OCI-LY3 (cell line): ENCODE results near the gene BPIFB3.

Experiments
- H2AFZ ChIP-seq: fragments of 200-600, 300-600 bp; shearing (Covaris generic); 2 replicates; pipeline ENCODE4 v1.6.0; 2014; ENCODE audit warnings: antibody characterized with exemption, low read depth, low read length
- H3K27ac ChIP-seq: fragments of 200-600, 300-600 bp; sonication (generic); 2 replicates; pipeline ENCODE4 v1.5.1; 2014; ENCODE audit warnings: mild to moderate bottlenecking, low read length, moderate library complexity, mixed read lengths
- H3K27me3 ChIP-seq: fragments of 200-600, 300-600 bp; sonication (generic); 2 replicates; pipeline ENCODE4 v1.6.1; 2014; ENCODE audit warnings: low read depth, low read length, mixed read lengths
- H3K36me3 ChIP-seq: fragments of 200-600, 300-600 bp; sonication (generic); replicated peaks from 2 replicates; pipeline ENCODE3; 2014; ENCODE audit warnings: low read depth, low read length, mixed read lengths
- H3K4me1 ChIP-seq: fragments of 300-600, 200-600 bp; sonication (generic); 2 replicates; pipeline ENCODE4 v1.6.1; 2014; ENCODE audit warnings: low read length, mixed read lengths
- H3K4me2 ChIP-seq: fragments of 200-600, 300-600 bp; sonication (generic); 2 replicates; pipeline ENCODE4 v1.6.1; 2014; ENCODE audit warnings: low read length, mixed read lengths
- H3K4me3 ChIP-seq: fragments of 300-600, 200-600 bp; sonication (generic); 2 replicates; pipeline ENCODE4 v1.5.1; 2014; ENCODE audit warnings: antibody characterized with exemption, mild to moderate bottlenecking, low read length, moderate library complexity
- H3K79me2 ChIP-seq: fragments of 300-600, 200-600 bp; shearing (Covaris generic); 2 replicates; pipeline ENCODE4 v1.6.1; 2014; ENCODE audit warnings: mild to moderate bottlenecking, low read length, mixed read lengths
- H3K9ac ChIP-seq: fragments of 300-600, 200-600 bp; shearing (Covaris generic); 2 replicates; pipeline ENCODE4 v1.6.0; 2014; ENCODE audit warnings: mild to moderate bottlenecking, low read length, moderate library complexity
- H3K9me3 ChIP-seq: fragments of 200-600, 300-600 bp; shearing (Covaris generic); 2 replicates; pipeline ENCODE4 v1.6.1; 2014; ENCODE audit warnings: low read length, mixed read lengths; ENCODE audit not compliant: insufficient read depth
- H4K20me1 ChIP-seq: fragments of 200-600, 300-600 bp; sonication (generic); 2 replicates; pipeline ENCODE4 v1.6.1; 2016; ENCODE audit warnings: low read length, mixed read lengths; ENCODE audit not compliant: insufficient read depth
- CTCF ChIP-seq: fragments of 200-600, 300-600 bp; sonication (generic); IDR thresholded peaks from 2 replicates; pipeline ENCODE4 v1.5.1; 2014; ENCODE audit warnings: antibody characterized with exemption, low read length, low read depth
- EZH2phosphoT487 ChIP-seq: fragments of 200-600 bp; shearing (Covaris generic); IDR thresholded peaks from 2 replicates; pipeline ENCODE4 v1.6.1; 2018; ENCODE audit warnings: antibody characterized with exemption, mixed run types, low read depth

The BPIFB3 gene

GRCh38 chr20:33019465-33020277, 34.0 kb upstream of the BPIFB3 start:
- no peaks in the 10 kb centered on the region for H3K36me3 ChIP-seq
- no peaks in the 10 kb centered on the region for H3K9me3 ChIP-seq
- no peak overlapping the region for H3K4me2 ChIP-seq
- no peaks in the 10 kb centered on the region for H4K20me1 ChIP-seq
- no peak overlapping the region for H2AFZ ChIP-seq
- no peak overlapping the region for H3K4me3 ChIP-seq
- no peaks in the 10 kb centered on the region for H3K79me2 ChIP-seq
- H3K27ac ChIP-seq, result no peak overlapping the region
- TF ChIP-seq CTCF, result no peak
- H3K9ac ChIP-seq, result no peak overlapping the region
- peaks cover 20% of the 10 kb centered on the region for H3K4me1 ChIP-seq
- peaks cover 19% of the 10 kb centered on the region for H3K27me3 ChIP-seq

GRCh38 chr20:33020278-33021161, 33.2 kb upstream of the BPIFB3 start:
- peaks cover 20% of the 10 kb centered on the region for H3K4me1 ChIP-seq
- no peak overlapping the region for H3K4me2 ChIP-seq
- no peak overlapping the region for H2AFZ ChIP-seq
- no peak for TF ChIP-seq EZH2phosphoT487
- no peaks in the 10 kb centered on the region for H3K36me3 ChIP-seq
- no peak overlapping the region for H3K4me3 ChIP-seq
- no peaks in the 10 kb centered on the region for H4K20me1 ChIP-seq
- H3K27me3 ChIP-seq, result peaks cover 17% of the 10 kb centered on the region
- H3K79me2 ChIP-seq, result no peaks in the 10 kb centered on the region
- no peaks in the 10 kb centered on the region for H3K9me3 ChIP-seq
- H3K9ac ChIP-seq, result no peak overlapping the region
- no peak overlapping the region for H3K27ac ChIP-seq

- Histone ChIP-seq H3K4me1 (peaks cover 20% of the 10 kb centered on the region), H3K4me3 (no peak overlapping the region), H3K9me3 (no peaks in the 10 kb centered on the region), H4K20me1 (no peaks in the 10 kb centered on the region), H3K27ac (no peak overlapping the region), H3K4me2 (peak overlapping the region; percentile 9; the same call in 1 of the 2 replicates), H3K9ac (no peak overlapping the region), H3K79me2 (no peaks in the 10 kb centered on the region), H3K36me3 (no peaks in the 10 kb centered on the region), H3K27me3 (peaks cover 22% of the 10 kb centered on the region; the same call in 1 of the 2 replicates), H2AFZ (no peak overlapping the region)
- TF ChIP-seq EZH2phosphoT487, result no peak
These were observed 31.8 kb upstream of the BPIFB3 start for GRCh38 chr20:33021879-33022278.

GRCh38 chr20:33022289-33022688, 31.4 kb upstream of the BPIFB3 start:
- Histone ChIP-seq H2AFZ (no peak overlapping the region), H3K79me2 (no peaks in the 10 kb centered on the region), H3K9ac (no peak overlapping the region), H3K4me3 (no peak overlapping the region), H3K4me1 (peaks cover 20% of the 10 kb centered on the region), H3K4me2 (peak overlapping the region; percentile 9; the same call in 1 of the 2 replicates), H3K36me3 (no peaks in the 10 kb centered on the region), H3K27ac (no peak overlapping the region), H4K20me1 (no peaks in the 10 kb centered on the region), H3K27me3 (peaks cover 21% of the 10 kb centered on the region; the same call in 1 of the 2 replicates), H3K9me3 (no peaks in the 10 kb centered on the region)
- TF ChIP-seq CTCF (no peak), EZH2phosphoT487 (no peak)
